Activated T-cell treated with anti-CD3 and anti-CD28 coated beads, Interleukin-2, amount 50 U/mL, for 48 hours (primary cell): ENCODE results near the gene SRRM5.
"Not testable (repeated sequence)": the region's sequence is repeated elsewhere in the genome, so short reads cannot be mapped to it uniquely, and the experiment has no call there.

Experiments
- DNase-seq, 2 experiments: peaks; one replicate each; pipeline ENCODE4 v3.0.0-alpha.2; 2020

The SRRM5 gene

DNA sequence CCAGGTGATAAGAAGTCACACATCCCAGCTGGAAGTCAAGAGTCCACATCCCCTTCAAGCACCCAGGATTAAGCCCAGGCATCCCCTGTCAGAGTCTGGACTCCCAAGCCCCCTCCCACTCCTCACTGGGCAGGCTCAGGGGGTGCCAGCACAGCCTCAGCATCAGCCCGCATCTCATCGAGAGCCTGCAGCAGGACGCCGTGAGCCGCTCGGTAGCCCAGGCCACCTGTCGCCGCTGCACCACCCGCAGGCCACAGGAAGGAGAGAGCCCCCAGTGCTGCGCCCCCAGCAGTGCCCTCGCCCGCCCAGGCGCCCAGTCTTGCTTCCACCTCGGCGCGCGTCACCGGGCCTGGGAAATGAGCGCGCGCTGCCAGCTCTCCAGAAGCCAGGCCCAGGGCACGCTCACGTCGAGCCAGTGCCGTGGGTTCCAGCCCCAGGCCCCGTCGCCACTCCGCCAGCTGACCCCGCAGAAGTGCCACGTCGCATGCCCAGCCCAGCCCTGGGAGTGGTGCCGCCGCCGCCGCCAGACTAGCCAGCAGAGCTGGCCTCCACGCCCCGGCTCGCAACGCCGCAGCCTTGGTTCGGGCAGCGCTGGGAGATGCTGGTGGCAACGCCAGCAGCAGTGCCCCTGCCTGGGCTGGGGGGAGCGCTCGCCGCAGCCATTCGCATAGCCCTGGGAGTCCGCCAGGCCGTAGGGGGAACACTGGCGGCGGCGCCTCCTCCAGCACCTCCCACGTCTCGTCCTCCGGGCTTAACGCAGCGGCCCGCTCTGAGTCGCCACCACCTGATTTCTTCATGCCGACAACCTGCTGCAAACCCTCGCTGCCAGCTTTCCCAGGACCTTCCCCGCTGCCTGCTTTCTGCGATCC is 19.8 kb upstream of the SRRM5 start:
- no peak for DNase-seq

DNA sequence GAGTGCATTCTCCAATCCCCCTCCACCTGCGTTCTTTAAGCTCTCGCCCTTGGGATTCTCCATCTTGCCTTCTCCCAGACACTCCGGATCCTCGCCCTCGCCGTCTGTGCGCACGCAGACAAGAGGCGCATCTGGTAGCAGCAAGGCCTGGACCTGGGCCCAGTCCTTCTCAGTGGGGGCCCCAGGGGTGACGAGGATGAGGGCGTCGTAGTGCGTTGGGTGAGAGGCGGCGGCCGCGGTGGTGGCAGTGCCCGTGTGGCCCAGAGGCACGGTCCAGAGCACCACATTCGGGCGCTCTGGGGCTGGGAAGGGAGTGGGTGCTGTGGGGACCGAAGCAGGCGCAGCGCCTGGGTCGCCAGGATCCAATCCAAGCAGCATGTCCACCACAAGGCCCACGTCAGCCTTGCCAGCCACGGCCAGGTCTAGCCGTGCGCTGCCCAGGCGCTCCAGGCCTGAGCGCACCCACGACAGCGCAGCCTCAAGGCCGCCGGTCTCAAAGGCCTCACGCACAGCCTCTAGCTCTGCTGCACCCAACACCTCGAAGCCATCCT is 19.0 kb upstream of the SRRM5 start:
- DNase-seq = no peak

DNA sequence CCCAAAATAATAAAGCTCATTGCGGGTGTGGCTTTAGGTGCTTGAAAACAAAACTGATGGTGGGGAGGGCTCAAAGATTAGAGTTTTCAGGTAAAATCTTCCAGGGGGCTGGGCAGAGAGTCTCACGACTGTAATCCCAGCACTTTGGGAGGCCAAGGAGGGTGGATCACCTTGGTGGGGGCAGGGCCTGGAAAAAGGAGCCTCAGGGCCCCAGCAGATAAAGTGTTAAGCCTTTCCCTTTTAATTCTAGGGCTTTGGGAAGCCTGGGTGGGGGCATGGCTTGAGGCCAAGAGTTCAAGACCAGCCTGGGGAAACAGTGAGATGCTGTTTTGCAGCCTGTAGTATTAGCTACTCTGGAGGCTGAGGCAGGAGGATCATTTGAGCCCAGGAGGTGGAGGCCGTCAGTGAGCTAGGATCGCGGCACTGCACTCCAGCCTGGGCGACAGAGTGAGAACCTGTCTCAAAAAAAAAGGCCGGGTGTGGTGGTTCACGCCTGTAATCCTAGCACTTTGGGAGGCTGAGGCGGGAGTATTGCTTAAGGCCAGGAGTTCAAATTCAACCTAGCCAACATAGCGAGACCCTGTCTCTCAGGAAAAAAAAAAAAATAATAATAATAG is 17.7 kb upstream of the SRRM5 start:
- DNase-seq = no peak

DNA sequence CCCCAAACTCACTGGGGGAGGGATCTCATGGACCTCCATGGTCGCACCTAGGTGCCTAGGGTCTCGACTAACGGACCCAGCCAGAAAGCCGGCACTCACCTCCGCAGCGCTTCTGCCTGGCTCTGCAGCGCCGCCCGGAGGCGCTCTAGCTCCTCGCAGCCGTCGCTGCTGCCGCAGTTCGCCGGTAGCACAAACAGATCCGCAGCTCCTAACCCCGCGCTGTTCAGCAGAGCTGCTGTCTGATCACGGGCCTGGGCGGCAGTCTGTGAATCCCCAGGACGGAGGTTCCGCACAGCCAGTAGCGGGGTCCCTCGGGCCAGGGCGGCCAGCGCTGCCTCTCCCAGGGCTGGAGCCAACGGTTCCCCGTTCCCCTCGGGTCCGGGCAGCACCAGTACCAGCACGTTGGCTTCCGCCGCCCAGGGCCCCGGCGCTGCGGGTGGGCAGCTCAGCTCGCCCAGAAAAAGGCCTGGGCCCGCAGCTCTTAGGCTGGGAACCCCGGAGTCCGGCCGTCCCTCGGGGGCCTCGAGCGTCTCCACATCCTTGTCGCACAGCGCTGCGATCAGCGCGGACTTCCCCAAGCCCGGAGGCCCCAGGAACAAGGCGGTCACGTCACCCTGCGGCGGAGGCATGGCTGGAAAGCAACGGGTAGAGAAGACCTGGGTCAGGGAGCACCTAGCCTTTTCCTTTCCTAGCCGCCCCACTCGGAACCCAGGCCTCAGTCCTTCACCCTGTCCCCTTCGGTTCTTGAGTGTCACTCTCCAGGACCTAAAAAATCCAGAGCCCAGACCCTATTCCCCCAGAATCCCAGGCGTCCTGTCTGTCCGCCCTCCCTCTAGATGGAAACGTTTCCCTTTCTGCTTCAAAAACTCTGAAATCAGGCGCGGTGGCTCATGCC is 16.9 kb upstream of the SRRM5 start:
- peak; percentile 79 to 84 for DNase-seq

DNA sequence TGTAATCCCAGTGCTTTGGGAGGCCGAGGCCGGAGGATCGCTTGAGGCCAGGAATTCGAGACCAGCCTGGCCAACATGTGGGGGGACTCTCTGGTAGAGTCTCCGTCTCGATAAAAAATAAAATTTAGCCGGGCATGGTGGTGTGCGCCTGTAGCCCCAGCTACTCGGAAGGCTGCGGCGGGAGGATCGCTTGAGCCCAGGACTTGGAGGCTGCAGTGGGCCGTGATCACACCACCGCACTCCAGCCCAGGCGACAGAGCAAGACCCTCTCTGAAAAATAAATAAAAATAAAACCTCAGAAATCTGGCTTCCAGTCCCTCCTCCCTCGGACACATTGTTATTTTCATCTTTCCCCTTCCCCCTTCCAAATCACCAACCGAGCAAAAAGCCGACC is 16.3 kb upstream of the SRRM5 start:
- DNase-seq = no peak

DNA sequence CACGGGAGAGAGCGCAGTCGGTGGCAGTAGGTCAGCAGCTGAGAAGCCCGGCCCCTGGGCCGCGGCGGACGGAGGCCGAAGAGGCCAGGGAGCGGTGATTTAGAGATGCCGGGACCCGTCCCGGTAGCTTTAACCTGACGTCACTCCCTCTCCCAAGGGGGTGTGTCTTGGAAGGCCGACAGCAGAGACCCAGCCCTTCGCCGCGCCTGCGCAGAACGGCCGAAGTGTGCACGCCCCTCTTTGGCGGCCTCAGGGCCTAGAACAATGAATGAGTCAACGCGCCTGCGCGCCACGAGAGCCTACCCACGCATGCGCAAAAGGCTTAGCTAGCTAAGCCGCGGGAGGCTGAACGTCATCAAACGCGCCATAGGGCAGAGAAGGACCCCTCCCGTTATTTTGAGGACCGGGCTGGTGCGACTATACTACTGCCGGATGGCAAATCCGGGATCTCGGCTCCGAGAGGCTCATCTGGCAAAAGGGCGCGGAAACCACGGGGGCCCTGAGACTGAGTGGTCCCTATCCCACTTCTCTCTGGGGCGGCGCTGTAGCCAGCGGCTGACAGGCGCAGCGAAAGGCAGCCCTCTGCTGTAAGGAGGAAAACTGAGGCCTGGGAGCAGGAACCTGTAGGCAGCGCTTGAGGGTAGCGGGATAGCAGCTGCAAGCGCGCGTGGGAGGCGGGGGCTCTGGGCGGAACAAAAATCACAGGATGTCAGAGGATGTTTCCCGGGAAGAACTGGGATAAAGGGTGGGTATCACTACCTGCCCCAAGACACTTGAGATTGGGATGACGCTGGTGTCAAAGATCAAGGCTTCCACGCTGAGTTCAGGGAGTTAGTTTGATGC is 15.7 kb upstream of the SRRM5 start, which contains the start of the genes IRGQ and ZNF576:
Gene IRGQ, minus strand, starts transcription at position 136 of the 843 bp plus-strand sequence. CDS start 796 bp downstream, outside the sequence.
Gene ZNF576, plus strand, starts transcription at position 597 of the 843 bp plus-strand sequence. CDS start 514 bp downstream, outside the sequence.
- DNase-seq = peak; percentile 100

DNA sequence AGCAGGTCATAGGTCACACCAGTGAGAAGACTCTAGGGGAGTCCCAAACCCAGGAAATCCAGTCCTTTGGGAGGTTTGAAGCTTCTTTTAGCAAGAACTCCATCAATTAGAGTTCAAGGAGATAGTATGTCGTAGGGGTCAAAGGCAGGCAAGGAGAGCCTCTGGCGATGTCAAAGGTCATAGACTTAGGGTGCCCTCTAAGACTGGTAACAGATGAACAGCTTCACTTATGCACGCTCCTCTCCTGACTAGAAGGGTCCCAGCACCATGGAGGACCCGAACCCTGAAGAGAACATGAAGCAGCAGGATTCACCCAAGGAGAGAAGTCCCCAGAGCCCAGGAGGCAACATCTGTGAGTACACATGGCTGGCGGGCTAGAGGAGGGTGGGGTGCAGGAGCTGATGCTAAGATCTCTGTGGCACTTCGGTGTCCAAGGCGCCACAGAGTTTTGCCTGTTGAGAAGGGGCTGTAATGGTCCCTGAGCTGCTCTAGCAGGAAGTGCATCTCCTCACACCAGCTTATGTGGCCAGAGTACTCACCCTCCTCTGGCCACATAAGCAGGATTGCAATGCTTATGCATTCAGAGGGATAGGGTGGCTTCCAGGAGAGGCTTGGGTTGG is 14.9 kb upstream of the SRRM5 start:
- DNase-seq = peak; percentile 22 to 32

DNA sequence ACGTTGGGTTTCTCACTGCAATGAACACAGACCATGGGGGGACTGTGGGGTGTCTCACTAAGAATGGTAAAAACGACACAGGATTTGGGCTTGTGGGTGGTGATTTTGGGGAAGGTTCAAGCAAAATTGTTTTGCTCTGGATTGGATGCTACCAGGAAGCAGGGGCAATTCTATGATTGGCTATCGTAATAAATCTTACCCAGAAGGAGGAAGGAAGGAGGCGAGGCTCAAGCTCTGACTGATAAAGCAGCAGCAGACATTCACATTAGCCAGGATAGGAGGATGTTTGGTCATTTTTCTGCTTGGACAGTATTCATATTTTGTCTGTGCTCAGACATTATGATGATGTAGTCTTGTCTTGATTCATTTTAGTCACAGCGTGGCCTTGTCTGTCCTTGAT is 14.0 kb upstream of the SRRM5 start:
- no peak for DNase-seq

DNA sequence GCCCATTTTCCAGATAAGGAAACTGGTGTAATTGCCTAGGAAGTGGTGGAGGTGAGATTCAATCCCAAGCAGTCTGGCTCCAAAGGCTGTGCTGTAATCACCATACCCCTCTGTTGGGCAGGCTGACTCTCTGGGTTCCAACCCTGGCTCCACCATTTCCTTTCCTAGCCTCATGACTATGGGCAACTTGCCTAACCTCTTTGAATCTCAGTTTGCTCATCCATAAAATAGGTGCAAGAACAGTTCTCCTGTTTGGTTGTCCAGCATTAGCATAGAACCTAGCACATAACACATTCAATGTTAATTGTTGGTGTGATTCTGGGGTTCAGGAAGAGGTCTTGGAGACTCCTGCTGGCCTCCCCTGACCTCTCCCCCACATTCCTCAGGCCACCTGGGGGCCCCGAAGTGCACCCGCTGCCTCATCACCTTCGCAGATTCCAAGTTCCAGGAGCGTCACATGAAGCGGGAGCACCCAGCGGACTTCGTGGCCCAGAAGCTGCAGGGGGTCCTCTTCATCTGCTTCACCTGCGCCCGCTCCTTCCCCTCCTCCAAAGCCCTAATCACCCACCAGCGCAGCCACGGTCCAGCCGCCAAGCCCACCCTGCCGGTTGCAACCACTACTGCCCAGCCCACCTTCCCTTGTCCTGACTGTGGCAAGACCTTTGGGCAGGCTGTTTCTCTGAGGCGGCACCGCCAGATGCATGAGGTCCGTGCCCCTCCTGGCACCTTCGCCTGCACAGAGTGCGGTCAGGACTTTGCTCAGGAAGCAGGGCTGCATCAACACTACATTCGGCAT is 13.2 kb upstream of the SRRM5 start:
- no peak for DNase-seq

DNA sequence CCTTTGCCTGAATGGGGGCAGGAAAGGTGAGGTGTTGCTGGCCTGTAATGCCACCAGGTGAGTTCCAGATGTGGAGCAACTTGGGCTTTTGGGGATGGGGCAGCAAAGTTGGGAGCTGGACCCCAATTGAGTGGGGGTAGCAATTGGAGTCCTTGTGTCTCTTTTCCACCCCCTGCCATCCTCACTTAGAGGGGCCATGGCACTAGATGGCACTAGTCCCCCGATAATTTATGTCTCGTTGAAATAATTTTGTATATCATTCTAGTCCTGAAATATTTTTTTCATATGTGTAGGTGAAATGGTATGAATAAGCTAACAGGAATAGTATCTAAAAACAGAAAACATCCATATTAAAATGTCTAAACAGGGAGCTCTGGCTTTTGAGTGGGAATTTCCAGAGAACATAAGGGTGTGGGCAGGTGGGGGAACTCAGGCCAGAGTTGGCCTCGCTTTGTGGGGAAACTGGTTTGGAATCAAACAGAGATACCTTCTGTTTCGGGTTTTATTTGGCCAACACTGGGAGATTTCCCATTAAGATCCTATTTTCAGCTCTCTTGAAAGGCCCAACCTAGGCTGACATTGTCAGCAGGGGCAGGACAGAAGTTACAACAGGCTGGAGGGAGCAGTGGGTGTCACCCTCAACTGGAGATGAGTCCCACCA is 12.1 kb upstream of the SRRM5 start:
- no peak for DNase-seq

DNA sequence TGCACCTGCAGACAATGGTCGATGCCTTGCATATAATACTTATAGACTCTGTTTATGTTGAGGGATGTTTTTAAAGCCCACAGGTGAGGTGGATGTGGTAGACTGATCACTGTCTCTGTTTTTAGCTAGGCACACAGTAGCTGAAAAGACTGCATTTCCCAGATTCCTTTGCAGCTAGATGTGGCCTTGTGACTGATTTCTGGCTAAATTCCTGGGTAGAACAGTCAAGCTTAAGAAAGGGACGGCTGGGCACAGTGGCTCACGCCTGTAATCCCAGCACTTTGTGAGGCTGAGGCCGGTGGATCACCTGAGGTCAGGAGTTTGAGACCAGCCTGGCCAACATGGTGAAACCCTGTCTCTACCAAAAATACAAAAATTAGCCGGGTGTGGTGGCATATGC is 11.6 kb upstream of the SRRM5 start:
- not testable (repeated sequence) for DNase-seq

DNA sequence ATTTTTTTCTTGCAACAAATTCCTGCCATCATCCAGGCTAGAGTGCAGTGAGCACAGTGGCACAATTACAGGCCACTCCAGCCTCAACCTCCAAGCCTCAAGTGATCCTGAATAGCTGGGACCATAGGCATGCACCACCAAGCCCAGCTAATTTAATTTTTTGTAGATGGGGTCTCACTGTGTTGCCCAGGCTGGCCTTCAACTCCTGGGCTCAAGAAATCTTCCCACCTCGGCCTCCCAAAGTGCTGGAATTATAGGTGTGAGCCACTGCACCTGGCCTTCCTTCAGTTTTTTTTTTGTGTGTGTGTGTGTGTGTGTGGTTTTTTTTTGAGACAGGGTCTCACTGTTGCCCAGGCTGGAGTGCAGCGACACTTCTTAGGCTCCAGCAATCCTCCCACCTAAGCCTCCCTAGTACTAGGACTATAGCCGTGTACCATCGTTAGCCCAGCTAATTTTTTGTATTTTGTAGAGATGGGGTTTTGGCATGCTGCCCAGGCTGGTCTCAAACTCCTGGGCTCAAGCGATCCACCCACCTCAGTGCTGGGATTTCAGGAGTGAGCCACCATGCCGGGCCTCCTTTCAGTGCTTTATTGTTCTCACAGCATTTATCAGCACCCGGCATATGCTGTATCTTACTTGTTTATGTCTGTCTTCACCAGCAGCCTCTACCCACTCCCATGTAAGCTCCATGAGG is 5.9 kb upstream of the SRRM5 start:
- DNase-seq = no peak

DNA sequence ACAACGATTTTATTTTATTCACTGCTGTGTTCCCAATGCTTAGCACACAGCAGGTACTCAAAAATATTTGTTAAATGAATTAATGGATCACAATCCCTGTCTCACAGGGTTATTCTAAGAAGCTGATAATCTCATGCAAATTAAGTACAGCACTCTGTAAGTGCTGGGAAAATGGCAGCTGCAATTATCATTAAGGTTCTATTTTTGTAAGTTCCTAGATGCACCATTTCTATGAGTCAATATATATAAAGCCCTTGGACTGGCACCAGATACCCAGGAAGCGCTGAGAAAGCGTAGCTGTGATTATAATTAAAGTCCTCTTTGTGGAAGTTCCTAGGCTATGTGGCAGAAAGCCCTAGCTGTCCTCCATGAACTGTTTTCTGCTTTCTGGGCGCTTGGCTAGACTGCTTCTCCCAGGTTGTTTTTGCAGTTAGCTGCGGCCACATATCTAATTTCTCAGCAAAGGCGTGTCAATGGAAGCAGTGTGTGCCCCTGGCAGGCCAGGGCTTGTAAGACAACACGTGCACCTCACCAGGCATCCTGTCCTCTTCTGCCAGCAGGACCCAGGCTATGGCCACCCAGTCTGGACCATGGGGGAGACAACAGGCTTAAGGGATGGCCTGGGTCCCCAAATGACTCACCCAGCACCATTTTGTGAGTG is 5.2 kb upstream of the SRRM5 start:
- DNase-seq = no peak

DNA sequence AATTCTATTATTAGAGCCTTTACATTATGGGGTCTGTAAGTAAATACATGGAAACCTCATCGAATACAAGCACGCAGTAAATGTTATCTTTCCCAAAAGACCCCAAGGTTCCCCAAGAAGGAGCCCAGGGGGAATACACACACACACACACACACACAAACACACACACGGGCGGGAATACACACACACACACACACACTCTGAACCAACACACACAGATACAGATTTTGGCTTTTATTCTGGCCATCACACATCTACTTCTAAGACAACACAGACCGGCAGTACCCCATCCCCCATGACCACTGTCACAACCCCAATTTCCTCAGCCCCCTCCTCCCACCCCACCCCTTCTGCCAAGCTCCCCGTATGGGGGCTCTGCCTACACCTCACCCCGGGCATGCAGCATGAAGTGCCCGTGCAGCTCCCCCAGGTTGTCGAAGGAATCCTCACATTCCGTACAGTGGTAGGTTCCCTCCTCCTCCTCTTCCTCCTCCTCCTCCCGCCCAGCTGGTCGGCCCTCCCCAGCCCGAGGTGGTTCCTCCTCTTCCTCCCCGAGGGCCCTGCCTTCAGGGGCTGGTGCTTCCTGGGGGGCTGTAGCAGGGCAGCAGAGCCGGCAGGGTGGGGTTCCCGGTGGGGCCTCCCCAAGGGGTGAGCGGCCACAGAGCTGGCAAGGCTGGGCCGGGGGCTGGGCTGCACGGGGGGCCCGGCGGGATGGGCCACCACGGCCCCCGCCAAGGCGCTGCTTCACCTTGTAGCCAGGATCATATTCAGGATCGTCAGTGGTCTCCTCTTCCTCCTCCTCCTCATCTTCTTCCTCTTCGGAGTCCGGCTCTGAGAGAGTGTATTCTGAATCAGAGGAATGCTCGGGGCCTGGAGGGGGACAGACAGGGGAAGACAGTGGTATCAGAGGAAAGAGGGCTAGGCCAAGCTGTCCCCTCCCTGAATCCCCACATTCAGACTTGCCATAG is 4.4 kb upstream of the SRRM5 start:
- DNase-seq = no peak

DNA sequence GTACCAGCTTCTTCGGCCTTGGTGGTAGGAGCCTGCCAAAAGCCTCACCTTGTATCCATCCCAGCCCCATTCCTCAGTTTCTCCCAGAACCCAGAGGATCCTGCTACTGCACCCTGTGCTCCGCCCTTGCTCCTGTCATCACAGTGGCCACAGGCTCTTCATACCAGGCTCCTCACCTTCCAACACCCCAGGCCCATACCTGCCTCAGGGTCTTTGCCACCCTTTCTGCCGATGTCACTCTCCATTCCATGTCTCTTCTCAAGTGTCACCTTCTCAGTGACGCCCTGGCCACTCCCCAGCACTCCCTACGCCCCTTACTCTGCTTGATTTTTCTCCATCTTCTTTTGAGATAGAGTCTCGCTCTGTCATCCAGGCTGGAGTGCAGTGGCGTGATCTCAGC is 2.0 kb upstream of the SRRM5 start:
- DNase-seq = no peak

DNA sequence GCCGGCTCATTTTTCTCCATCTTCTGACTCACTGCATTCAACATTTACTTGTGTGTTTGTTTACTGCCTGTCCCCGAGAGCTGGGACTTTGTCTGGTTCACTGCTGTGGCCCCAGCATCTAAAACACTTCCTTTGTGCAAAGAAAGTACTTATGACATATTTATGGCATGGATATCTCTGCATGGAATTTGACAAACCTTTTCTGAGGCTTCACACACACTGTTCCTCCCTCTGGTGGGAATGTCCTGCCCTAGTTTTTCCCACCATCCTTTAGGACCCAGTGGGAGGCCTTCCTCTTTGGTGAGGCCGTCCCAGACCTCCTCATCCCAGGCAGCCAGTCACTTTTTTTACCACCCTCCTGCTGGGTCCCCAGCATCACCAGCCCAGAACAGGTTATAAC is 1.4 kb upstream of the SRRM5 start:
- no peak for DNase-seq

DNA sequence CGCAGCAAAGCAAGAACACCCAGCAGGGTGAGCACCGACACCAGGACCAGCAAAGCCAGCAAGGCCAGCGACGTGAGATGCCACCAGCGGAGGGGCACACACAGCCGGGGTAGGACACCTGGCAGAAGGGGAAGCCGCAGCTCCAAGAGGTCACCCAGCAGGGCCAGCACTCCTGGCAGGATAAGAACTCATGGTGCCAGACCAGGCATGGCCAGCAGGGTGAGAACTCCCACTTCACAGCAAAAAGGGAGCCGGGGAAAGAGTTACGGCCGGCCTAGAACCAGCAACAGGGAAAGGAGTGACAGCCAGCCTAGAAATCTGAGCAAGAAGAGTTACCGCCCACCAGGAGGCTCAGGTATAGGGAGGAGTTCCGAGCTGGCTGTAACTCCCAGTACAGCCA is 486 bp downstream of the SRRM5 start:
- DNase-seq = no peak

DNA sequence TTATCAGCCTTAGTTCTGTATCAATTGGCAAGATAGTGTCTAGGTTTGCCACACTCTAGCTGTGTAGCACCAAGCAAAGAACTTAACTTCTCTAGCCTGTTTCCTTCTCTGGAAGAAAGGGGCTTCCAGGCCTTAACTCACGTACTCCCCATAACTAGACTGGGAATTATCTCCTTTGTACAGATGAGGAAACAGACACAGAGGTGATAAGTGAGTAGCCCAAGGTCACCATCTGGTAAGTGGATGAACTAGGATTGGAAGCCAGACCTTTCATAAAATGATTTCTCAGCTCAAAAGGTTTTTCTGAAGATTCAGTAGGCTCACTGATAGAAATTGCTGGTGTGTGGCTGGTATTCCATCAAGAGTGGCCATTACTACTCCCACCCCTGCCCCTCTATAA is 4.4 kb downstream of the SRRM5 start:
- DNase-seq = no peak
